Activated naive CD4-positive, alpha-beta T cell treated with anti-CD3 and anti-CD28 coated beads, Interleukin-2, amount 50 U/mL, for 16 hours (primary cell): ENCODE measurements around the gene PELI2.
"Not testable (repeated sequence)": the region's sequence is repeated elsewhere in the genome, so short reads cannot be mapped to it uniquely, and the experiment has no call there.

Experiments
- DNase-seq: peaks from one replicate; pipeline ENCODE4 v3.0.0-alpha.2; 2020

PELI2 gene

GRCh38 chr14:56145181-56145769, 27.1 kb downstream of the PELI2 start:
- DNase-seq, result no peak

DNA sequence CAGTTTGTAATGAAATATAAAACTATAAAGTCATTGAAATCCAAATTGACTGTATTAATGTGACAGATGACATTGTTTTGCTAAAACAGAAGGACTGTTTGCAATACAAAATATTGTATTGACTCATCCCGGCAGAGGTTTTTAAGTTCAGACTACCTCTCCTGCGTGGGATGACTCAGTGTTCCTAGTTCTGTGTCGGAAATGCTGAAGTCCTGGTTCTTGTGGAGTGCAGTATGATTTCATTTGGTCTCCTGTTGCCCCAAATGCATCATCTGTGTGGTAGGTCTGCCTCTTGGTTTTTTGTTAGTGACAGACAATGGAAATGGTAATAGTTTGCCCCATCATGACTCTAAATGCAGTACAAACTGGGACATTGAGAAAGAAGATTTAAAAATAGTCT, 27.8 kb downstream of the PELI2 start:
- no peak for DNase-seq

- DNase-seq, result no peak
Measured at GRCh38 chr14:56147449-56147848, 29.2 kb downstream of the PELI2 start.

GRCh38 chr14:56147986-56148901, 30.0 kb downstream of the PELI2 start:
- no peak for DNase-seq

DNA sequence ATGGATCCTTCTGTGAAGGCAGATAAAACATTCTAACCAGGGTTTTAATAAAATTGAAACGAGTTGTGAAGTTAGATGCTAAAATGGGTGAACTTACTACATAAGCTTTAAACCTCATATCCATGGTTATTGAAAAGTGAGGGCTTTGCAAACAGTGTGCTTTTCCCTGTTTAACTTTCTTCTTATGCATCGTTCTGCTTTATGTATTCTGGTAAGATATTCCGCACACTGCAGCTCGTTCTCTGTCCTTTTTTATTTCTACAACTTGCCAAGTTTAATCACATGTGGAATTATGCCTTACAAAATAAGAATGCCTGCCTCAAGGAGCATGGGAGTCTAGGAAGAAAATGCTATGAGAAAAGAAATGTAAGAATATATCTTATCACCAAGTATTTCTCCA, 30.9 kb downstream of the PELI2 start:
- no peak for DNase-seq

GRCh38 chr14:56149995-56150394, 31.8 kb downstream of the PELI2 start:
- DNase-seq, result no peak

GRCh38 chr14:56150645-56151345, 32.6 kb downstream of the PELI2 start:
- no peak for DNase-seq

DNA sequence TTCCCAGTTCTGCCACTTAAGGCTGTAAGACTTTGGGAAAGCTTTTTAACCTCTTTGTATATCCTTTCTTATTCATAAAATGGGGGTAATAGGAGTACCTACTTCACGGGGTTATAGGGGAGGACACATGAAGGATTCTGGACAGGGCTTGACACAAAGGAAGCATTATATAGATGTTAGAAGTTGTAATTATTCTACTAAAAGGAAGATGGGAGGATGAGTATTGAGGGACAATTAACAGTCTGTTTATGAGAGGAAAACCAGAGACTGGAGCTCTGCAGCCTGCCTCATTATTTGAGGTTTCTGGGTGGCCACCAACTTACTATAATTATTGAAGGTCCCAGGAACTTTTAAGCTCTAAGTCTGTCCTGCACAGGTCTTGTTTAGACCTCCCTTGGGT, 34.0 kb downstream of the PELI2 start:
- DNase-seq, result no peak

GRCh38 chr14:56153267-56153666, 35.1 kb downstream of the PELI2 start:
- no peak for DNase-seq

DNA sequence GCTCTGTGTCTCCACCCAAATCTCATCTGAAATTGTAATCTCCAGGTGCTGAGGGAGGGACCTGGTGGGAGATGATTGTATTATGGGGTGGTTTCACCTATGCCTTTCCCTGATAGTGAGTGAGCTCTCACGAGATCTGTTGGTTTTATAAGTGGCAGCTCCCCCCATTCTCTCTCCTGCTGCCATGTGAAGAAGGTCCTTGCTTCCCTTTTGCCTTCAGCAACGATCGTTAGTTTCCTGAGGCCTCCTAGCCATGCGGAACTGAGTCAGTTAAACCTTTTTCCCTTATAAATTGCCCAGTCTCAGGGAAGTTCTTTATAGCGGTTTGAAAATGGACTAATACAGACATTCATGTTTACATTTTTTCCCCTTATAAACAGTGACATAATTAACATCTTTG, 36.1 kb downstream of the PELI2 start:
- DNase-seq, result no peak

DNA sequence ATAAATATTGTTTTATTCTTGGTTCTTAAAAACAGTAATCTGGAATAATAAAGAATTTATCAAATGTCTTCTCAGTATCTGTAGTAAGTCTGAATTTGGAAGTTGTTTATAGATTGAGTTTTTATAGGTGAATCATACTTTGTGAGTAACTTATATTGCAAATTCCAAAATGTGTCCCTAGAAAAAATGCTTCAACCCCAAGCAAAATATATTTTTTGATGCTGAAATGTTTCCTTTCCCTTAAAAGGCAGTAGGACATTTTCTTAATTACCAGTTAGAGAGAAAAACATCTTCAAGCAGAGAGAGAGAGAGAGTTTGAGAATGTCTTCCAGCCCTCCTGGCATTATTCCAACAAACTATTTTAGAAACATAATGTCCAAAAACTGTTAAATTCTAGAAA, 37.9 kb downstream of the PELI2 start:
- no peak for DNase-seq

DNA sequence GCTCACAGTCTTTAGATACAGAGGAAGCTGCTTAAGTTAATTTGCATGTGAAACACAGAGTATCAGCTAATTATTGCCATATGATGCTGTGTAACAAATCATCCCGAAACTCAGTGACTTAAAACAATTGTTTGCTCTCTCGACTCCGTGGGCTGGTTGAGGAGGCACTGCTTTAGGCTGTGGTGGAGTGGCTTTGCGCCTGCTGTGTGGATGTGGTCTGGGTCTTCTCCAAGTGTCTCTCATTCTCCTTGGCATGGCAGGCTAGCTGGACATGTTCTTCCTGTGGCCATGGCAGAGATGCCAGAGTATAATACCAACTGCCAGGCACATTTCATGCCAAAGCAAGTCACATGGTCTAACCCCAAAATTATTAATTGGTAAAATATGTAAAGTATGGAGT, 40.9 kb downstream of the PELI2 start:
- no peak for DNase-seq

DNA sequence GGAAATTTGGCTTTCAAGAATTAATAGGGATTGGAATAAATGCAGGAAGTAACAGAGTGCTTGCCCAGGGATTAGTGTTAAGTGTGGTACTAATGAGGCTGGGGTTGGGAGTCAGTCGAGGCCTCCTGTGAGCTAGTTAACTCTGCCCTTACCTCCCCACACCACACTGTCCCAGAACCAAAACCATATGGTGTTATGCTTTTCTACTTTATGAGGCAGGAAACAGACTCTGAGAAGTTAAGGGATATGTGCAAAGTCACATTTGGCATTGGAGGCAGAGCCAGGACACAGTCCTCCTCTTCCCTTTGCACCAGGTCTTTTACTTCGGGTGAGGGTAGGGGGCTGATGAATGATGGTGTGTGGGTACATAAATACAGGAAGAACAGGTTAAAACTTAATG, 41.9 kb downstream of the PELI2 start:
- no peak for DNase-seq

DNA sequence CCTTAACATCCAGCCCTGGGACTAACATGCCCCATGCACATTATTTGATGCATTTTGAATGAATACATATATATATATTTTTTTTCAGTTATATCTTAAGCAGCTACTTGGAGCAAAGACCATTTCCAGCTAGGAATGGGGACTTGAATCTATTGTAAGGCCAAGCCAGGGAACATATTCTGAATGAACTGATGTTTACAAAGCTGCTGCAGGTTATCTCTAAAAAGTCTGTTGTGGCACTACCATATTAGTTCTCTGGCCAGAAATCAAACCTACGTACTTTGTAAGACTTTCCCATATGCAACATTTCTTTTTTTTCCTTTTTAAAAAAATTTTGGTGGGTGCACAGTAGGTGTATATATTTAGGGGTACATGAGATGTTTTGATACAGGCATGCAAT, 43.4 kb downstream of the PELI2 start:
- DNase-seq, result no peak

GRCh38 chr14:56162476-56162875, 44.3 kb downstream of the PELI2 start:
- no peak for DNase-seq

GRCh38 chr14:56166579-56166978, 48.4 kb downstream of the PELI2 start:
- DNase-seq, result not testable (repeated sequence)

- no peak for DNase-seq
Measured at GRCh38 chr14:56168007-56168616, 49.9 kb downstream of the PELI2 start.

DNA sequence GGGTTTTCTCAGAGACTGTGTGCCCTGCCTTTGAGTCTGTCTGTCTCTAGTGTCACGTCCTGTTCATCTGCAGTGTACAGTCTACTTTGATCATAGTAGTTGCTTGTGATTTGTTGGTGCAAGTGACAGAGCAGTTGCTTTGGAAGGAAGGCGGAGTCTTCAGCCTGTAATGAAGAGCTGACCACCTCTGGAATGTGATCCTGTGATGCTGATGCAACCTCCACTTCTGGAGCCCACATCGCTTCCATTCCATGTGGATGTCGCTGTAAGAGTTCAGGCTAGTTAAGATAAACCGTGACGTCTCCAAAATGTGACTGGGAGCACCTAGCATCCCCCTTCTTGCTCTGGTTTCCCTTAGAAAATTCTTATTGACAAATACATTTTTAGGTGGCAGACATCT, 51.8 kb downstream of the PELI2 start:
- no peak for DNase-seq

GRCh38 chr14:56170877-56171422, 52.7 kb downstream of the PELI2 start:
- no peak for DNase-seq

GRCh38 chr14:56172074-56172473, 53.9 kb downstream of the PELI2 start:
- DNase-seq, result no peak

- DNase-seq, result no peak
Measured at GRCh38 chr14:56172571-56172971, 54.4 kb downstream of the PELI2 start.

GRCh38 chr14:56173365-56173922, 55.2 kb downstream of the PELI2 start:
- no peak for DNase-seq

DNA sequence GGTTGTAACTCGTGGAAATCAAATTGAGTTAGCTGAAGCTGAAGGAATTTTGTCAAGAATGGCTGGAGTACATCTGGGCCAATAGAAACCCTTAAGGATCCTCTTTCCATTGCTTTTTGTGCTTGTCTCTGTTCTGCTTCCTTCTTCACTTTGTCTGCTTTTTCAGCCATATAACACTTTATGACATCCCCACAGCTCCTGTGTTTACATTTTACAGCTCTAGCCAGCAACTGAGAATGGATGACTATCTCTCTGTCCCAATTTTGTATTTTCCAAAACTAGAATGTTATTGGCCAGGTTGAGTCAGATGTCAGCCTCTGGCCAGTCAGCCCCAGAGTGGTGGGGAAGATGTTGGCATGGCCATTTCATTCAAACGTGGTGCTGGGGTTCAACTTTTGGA, 57.6 kb downstream of the PELI2 start:
- no peak for DNase-seq
